Mammary epithelial cell (primary cell): ENCODE measurements around the gene CFAP99.

Experiments
- CTCF ChIP-seq, 2 donors: IDR thresholded peaks in 1 of 2; conservative IDR thresholded peaks in 1 of 2; 2 replicates each; pipeline ENCODE4 v1.5.1; 2011 to 2012; ENCODE audit warnings: inconsistent platforms in 2 of 2, low read length in 2 of 2, mild to moderate bottlenecking in 2 of 2, control low read depth in 1 of 2, low read depth in 1 of 2; ENCODE audit not compliant: insufficient read depth in 1 of 2; ENCODE audit errors: extremely low read depth in 1 of 2
- EZH2 ChIP-seq: IDR thresholded peaks from 2 replicates; pipeline ENCODE4 v1.6.1; 2012; ENCODE audit warnings: low read length, inconsistent platforms, borderline replicate concordance

DNA sequence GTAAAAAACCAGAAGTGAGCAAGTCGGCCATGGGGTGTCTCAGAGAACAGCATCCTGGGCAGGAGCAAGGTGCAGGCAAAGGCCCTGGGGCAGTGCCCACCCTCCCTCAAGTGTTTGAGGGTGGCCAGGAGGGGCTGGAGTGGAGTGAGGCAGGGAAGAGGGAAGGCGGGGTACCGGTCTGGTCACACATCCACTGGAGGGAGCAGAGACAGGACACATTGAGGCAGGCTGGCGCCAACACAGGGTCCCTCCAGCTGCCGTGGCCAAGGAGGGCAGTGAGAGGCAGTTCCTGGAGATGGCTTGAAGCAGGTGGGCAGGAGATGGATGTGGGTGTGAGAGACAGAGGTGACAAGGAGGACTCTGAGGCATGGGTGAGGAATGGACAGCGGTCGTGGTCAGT, 29.8 kb downstream of the CFAP99 start:
- TF ChIP-seq CTCF (conservative IDR thresholded peaks at IDR 0.05 in 1 of 2, IDR thresholded peaks at IDR 0.05 in 1 of 2; ENCODE audit: extremely low read depth in 1 of 2, insufficient read depth in 1 of 2, low read depth in 1 of 2, low read length in 2 of 2) (no peak), EZH2 (no peak)
